H1 (cell line): Measurements from ENCODE around the gene SLC16A8.

ENCODE experiments used
- BCL11A ChIP-seq, 2 experiments: IDR thresholded peaks; one replicate each; pipeline ENCODE4 v1.6.1; 2011; ENCODE audit warnings: low read depth in 2 of 2, low read length in 2 of 2, mild to moderate bottlenecking in 2 of 2
- MAFK ChIP-seq: IDR thresholded peaks from 2 replicates; pipeline ENCODE4 v1.6.1; 2012; ENCODE audit warnings: low read depth, mild to moderate bottlenecking, improper control_type of control experiment, low read length
- NANOG ChIP-seq: IDR thresholded peaks from 2 replicates; pipeline ENCODE4 v1.6.1; 2011; ENCODE audit warnings: low read length, low read depth, mild to moderate bottlenecking, inconsistent platforms; ENCODE audit not compliant: insufficient read depth, poor library complexity, severe bottlenecking
- POLR2A ChIP-seq, 2 experiments: IDR thresholded peaks; 1 replicate in 1 of 2; 2 replicates in 1 of 2; pipeline ENCODE4 v1.6.1; 2011; ENCODE audit warnings: low read depth in 2 of 2, low read length in 2 of 2, mild to moderate bottlenecking in 2 of 2; ENCODE audit errors: control extremely low read depth in 1 of 2
- RAD21 ChIP-seq, 2 experiments: IDR thresholded peaks in 1 of 2; conservative IDR thresholded peaks in 1 of 2; 2 replicates each; pipeline ENCODE4 v1.6.1; 2011; ENCODE audit warnings: low read depth in 2 of 2, low read length in 2 of 2, improper control_type of control experiment in 1 of 2, inconsistent platforms in 1 of 2, mild to moderate bottlenecking in 1 of 2, moderate library complexity in 1 of 2
- RFX5 ChIP-seq: IDR thresholded peaks from 2 replicates; pipeline ENCODE4 v1.6.1; 2011; ENCODE audit warnings: low read depth, low read length, improper control_type of control experiment, borderline replicate concordance
- SIX5 ChIP-seq: IDR thresholded peaks from 2 replicates; pipeline ENCODE4 v1.6.1; 2011; ENCODE audit warnings: mild to moderate bottlenecking, low read depth, low read length
- TF ChIP-seq, protein P1 (sequence below), 3 experiments: IDR thresholded peaks; 1 replicate in 2 of 3; 2 replicates in 1 of 3; pipeline versions ENCODE4 v1.5.1 to v1.6.1; 2011; ENCODE audit warnings: low read length in 3 of 3, mild to moderate bottlenecking in 3 of 3, inconsistent platforms in 2 of 3, low read depth in 1 of 3, moderate library complexity in 1 of 3; ENCODE audit not compliant: insufficient read depth in 1 of 3; ENCODE audit errors: control extremely low read depth in 1 of 3
- TF ChIP-seq, protein P2 (sequence below): IDR thresholded peaks from 2 replicates; pipeline ENCODE4 v1.6.1; 2012; ENCODE audit warnings: inconsistent platforms

GRCh38 chr22:38077595-38077994 is 6.4 kb downstream of the SLC16A8 start:
- no peak for TF ChIP-seq SIX5
- TF ChIP-seq, protein P1, sequence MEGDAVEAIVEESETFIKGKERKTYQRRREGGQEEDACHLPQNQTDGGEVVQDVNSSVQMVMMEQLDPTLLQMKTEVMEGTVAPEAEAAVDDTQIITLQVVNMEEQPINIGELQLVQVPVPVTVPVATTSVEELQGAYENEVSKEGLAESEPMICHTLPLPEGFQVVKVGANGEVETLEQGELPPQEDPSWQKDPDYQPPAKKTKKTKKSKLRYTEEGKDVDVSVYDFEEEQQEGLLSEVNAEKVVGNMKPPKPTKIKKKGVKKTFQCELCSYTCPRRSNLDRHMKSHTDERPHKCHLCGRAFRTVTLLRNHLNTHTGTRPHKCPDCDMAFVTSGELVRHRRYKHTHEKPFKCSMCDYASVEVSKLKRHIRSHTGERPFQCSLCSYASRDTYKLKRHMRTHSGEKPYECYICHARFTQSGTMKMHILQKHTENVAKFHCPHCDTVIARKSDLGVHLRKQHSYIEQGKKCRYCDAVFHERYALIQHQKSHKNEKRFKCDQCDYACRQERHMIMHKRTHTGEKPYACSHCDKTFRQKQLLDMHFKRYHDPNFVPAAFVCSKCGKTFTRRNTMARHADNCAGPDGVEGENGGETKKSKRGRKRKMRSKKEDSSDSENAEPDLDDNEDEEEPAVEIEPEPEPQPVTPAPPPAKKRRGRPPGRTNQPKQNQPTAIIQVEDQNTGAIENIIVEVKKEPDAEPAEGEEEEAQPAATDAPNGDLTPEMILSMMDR (IDR thresholded peaks at IDR 0.05; ENCODE audit: control extremely low read depth in 1 of 3, insufficient read depth in 1 of 3, low read depth in 1 of 3, low read length in 3 of 3), result no peak
- TF ChIP-seq MAFK, result no peak
- no peak for TF ChIP-seq POLR2A (IDR thresholded peaks at IDR 0.05; ENCODE audit: control extremely low read depth in 1 of 2, low read depth in 2 of 2, low read length in 2 of 2)
- TF ChIP-seq RFX5, result no peak
- TF ChIP-seq, protein P2, sequence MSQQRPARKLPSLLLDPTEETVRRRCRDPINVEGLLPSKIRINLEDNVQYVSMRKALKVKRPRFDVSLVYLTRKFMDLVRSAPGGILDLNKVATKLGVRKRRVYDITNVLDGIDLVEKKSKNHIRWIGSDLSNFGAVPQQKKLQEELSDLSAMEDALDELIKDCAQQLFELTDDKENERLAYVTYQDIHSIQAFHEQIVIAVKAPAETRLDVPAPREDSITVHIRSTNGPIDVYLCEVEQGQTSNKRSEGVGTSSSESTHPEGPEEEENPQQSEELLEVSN, result no peak
- no peak for TF ChIP-seq RAD21 (IDR thresholded peaks at IDR 0.05 in 1 of 2, conservative IDR thresholded peaks at IDR 0.05 in 1 of 2; ENCODE audit: low read depth in 2 of 2, low read length in 2 of 2)
- TF ChIP-seq NANOG, result no peak
- TF ChIP-seq BCL11A (IDR thresholded peaks at IDR 0.05; ENCODE audit: low read depth in 2 of 2, low read length in 2 of 2), result no peak
